Endothelial cell (in vitro differentiated cells): ENCODE results near the gene PLCXD3. TPM values are rescaled to one million over a fixed set of nuclear protein-coding genes. Genes with fewer than 3 reads are reported as not detected.

ENCODE experiments used
- DNase-seq: peaks from one replicate; pipeline ENCODE4 v3.0.0; 2021; ENCODE audit warnings: low spot score
- H3K27ac Mint-ChIP-seq: one replicate; pipeline ENCODE4 v1.8.0; 2021; ENCODE audit warnings: mixed read lengths, inconsistent platforms; ENCODE audit not compliant: unreplicated experiment
- H3K27me3 Mint-ChIP-seq: one replicate; pipeline ENCODE4 v1.8.0; 2021; ENCODE audit warnings: mild to moderate bottlenecking, moderate library complexity, mixed read lengths, inconsistent platforms; ENCODE audit not compliant: unreplicated experiment
- H3K36me3 Mint-ChIP-seq: one replicate; pipeline ENCODE4 v1.8.0; 2021; ENCODE audit warnings: mild to moderate bottlenecking, low read depth, mixed read lengths, inconsistent platforms; ENCODE audit not compliant: unreplicated experiment
- H3K4me1 Mint-ChIP-seq: one replicate; pipeline ENCODE4 v1.8.0; 2021; ENCODE audit warnings: mild to moderate bottlenecking, mixed read lengths, inconsistent platforms; ENCODE audit not compliant: unreplicated experiment
- H3K4me3 Mint-ChIP-seq: one replicate; pipeline ENCODE4 v1.8.0; 2021; ENCODE audit warnings: mild to moderate bottlenecking, mixed read lengths, inconsistent platforms; ENCODE audit not compliant: unreplicated experiment
- H3K9me3 Mint-ChIP-seq: one replicate; pipeline ENCODE4 v1.8.0; 2021; ENCODE audit warnings: mixed read lengths, inconsistent platforms; ENCODE audit not compliant: unreplicated experiment
- total RNA-seq: library from RNA; stranded (reverse); fragmentation: NEBNext Ultra II Directional; extraction: Animal tissue kit (Norgen Biotek cat#: 25700); gene quantifications from one replicate; pipeline ENCODE4 v1.2.1, GENCODE V29; 2021; ENCODE audit not compliant: unreplicated experiment
- TF ChIP-seq, protein P1 (sequence below): fragments of 200-600 bp; sonication (generic); IDR thresholded peaks from one replicate; pipeline ENCODE4 v1.5.0; 2021; ENCODE audit warnings: antibody characterized with exemption; ENCODE audit not compliant: unreplicated experiment

The PLCXD3 gene
- total RNA-seq, 1 donor from 2014 or later = 0.26 TPM

DNA sequence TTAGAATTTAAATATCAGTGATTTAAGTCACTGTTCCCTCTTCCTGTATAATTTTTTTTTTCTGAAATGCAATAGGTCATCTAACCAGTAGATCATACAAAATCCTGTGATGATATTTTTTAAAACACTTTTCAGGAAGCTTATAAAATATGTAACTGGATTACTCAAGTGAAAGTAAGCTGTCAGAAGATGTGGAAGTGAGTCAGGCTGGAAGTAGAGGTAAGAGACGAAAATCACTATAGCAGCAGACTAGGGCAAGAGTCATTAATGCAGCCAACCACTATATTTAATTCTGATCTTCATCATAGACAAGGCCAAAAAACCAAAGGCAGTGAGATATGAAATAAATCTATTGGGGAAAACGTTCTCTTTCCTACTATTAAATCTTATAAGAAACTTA lies 231.4 kb downstream of the PLCXD3 start:
- no peaks in the 10 kb centered on the region for H3K9me3 Mint-ChIP-seq
- no peak for DNase-seq
- no peak overlapping the region for H3K27ac Mint-ChIP-seq
- peaks cover 2% of the 10 kb centered on the region for H3K4me1 Mint-ChIP-seq
- TF ChIP-seq, protein P1, sequence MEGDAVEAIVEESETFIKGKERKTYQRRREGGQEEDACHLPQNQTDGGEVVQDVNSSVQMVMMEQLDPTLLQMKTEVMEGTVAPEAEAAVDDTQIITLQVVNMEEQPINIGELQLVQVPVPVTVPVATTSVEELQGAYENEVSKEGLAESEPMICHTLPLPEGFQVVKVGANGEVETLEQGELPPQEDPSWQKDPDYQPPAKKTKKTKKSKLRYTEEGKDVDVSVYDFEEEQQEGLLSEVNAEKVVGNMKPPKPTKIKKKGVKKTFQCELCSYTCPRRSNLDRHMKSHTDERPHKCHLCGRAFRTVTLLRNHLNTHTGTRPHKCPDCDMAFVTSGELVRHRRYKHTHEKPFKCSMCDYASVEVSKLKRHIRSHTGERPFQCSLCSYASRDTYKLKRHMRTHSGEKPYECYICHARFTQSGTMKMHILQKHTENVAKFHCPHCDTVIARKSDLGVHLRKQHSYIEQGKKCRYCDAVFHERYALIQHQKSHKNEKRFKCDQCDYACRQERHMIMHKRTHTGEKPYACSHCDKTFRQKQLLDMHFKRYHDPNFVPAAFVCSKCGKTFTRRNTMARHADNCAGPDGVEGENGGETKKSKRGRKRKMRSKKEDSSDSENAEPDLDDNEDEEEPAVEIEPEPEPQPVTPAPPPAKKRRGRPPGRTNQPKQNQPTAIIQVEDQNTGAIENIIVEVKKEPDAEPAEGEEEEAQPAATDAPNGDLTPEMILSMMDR = no peak
- H3K4me3 Mint-ChIP-seq = no peak overlapping the region
- H3K36me3 Mint-ChIP-seq = no peaks in the 10 kb centered on the region
- H3K27me3 Mint-ChIP-seq = no peaks in the 10 kb centered on the region

DNA sequence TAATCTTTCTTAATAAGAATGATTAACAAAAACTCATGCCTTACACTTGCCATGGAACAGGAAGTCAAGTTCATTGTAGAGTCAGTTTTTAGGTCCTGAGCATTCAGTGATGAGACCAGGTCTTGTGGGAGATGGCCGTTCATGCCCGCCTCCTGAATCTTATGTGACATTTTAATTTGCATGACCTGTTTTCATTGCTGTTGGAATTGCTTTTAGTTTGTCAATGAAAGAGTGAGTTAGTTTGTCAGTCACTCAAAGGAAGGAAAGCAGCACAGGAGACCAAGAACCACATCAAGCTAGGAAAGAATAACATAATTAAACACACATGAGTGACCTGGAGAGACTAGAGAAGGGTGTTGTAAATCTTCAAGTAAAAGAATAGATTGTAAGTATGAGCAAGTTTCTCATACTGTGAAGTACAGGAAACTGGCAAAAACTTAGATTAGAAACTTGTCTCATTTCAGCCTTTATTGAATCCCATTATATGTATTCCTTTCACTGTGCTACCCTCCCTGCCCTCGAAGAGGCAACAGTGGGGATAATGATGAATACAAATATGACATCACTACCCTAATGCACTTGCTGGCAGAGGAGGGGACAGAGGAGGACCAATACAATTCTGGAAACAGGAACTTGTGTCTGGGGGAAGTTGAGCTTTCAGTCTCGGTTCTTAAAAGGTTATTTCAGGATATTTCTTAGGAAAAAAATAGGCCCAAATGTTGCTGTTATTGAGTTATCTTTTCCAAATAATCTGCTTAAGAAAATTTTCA lies 232.7 kb downstream of the PLCXD3 start:
- no peak for DNase-seq
- Mint-ChIP-seq H3K4me3 (no peak overlapping the region), H3K4me1 (peaks cover 2% of the 10 kb centered on the region), H3K27me3 (no peaks in the 10 kb centered on the region), H3K27ac (no peak overlapping the region), H3K36me3 (no peaks in the 10 kb centered on the region), H3K9me3 (no peaks in the 10 kb centered on the region)
- TF ChIP-seq, protein P1 = no peak

DNA sequence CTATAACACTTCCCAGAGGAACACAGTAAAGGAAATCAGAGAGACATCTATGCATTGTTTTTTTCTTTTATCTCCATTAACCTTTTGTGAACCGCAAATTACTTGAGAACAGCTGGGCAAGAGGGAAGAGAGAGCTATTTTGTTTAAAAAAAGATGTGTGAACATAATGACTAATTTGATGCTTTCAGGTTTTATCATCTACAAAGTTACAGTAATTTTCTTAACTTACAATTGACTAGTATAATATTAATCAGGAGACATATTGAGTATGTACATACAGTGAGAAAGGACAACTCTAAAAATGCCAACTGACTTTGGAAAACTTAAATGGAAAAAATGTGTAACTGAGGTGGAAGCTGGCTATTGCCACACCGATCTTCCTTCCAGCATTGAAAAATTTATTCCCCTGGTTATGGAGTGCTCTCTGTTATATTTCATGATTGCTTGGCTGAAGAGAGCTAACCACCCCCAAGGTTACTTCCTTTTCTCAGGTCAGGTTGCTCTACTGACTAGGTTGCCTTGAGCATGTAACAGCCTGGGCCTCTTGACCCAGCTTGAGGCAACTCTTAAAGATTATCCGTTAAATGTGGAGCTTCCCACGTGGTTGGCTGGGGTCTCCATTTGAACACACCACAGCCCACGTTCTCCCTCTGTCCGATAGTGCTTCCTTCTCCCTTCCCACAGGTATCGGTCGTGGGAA lies 234.4 kb downstream of the PLCXD3 start:
- TF ChIP-seq, protein P1 = no peak
- Mint-ChIP-seq H3K4me1 (peaks cover 2% of the 10 kb centered on the region), H3K4me3 (no peak overlapping the region), H3K36me3 (no peaks in the 10 kb centered on the region), H3K27ac (no peak overlapping the region), H3K9me3 (no peaks in the 10 kb centered on the region), H3K27me3 (no peaks in the 10 kb centered on the region)
- no peak for DNase-seq

DNA sequence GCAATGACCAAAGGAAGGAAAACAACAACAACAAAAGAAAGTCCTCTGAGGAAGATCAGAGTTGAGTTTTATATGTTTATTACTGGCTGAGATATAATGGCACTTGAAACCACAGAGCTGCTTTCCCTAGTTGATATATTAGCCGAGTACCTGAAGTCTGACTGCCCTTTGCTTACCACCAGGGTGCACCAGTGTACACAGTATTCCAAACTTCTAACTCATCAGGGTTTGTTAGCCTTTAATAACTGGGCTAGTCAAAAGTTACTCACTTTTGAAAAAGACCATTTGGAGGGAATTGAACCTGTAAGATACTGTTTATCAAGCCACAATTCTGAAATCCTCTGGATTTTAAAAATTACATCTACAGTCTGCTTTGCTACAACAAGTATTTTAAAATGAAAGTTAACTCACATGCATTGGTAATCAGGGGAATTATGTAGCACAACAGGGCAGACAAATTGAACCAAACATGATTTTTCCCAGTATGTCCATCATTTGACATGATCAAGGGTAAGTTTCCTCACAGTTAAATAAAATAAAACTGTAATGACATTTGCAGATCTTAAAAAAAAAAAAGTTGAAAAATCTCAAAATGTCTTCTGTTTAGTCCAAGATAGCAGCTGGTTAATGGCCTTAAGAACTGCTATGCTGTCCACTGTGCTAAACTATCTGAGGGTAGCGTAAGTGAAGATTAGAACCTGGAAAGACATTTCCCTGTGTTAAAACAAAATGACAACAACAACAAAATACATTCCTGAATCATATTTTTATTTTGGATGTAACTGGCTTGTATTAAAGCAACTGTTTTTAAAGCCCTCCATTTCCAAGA lies 239.8 kb downstream of the PLCXD3 start:
- Mint-ChIP-seq H3K4me3 (no peak overlapping the region), H3K27ac (no peak overlapping the region), H3K36me3 (no peaks in the 10 kb centered on the region), H3K9me3 (no peaks in the 10 kb centered on the region), H3K4me1 (peaks cover 2% of the 10 kb centered on the region), H3K27me3 (no peaks in the 10 kb centered on the region)
- TF ChIP-seq, protein P1 = peak; percentile 57
- DNase-seq = peak; percentile 35
